DOHH2 (cell line): ENCODE results near the gene CSMD2.

Experiments
- H3F3A ChIP-seq: fragments of 200-600 bp; sonication (generic), shearing (Covaris generic); 2 replicates; pipeline ENCODE4 v1.6.0; 2016; ENCODE audit warnings: antibody characterized with exemption, mild to moderate bottlenecking; ENCODE audit not compliant: control insufficient read depth, insufficient read depth
- H3K27ac ChIP-seq: fragments of 200-600 bp; sonication (generic); 2 replicates; pipeline ENCODE4 v1.5.1; 2014; ENCODE audit warnings: low read depth, mild to moderate bottlenecking, low read length, moderate library complexity
- H3K27me3 ChIP-seq: fragments of 200-600 bp; sonication (generic); 2 replicates; pipeline ENCODE4 v1.6.1; 2014; ENCODE audit warnings: mild to moderate bottlenecking, low read length, mixed read lengths; ENCODE audit not compliant: control insufficient read depth
- H3K36me3 ChIP-seq: fragments of 200-600 bp; sonication (generic); 2 replicates; pipeline ENCODE4 v1.6.1; 2014; ENCODE audit warnings: mild to moderate bottlenecking, low read length, moderate library complexity, mixed read lengths; ENCODE audit not compliant: control insufficient read depth
- H3K4me1 ChIP-seq: fragments of 200-600 bp; sonication (generic); 2 replicates; pipeline ENCODE4 v1.6.1; 2014; ENCODE audit warnings: mild to moderate bottlenecking, low read length, mixed read lengths; ENCODE audit not compliant: control insufficient read depth
- H3K4me2 ChIP-seq: fragments of 200-600 bp; sonication (generic); 2 replicates; pipeline ENCODE4 v1.6.0; 2014; ENCODE audit warnings: mild to moderate bottlenecking, low read length, moderate library complexity
- H3K4me3 ChIP-seq: fragments of 200-600 bp; sonication (generic); 2 replicates; pipeline ENCODE4 v1.5.1; 2014; ENCODE audit warnings: mild to moderate bottlenecking, low read length, mixed read lengths
- H3K79me2 ChIP-seq: fragments of 200-600 bp; sonication (generic); 2 replicates; pipeline ENCODE4 v1.6.1; 2014; ENCODE audit warnings: mild to moderate bottlenecking, low read length, mixed read lengths; ENCODE audit not compliant: control insufficient read depth
- H3K9me2 ChIP-seq: fragments of 200-600 bp; sonication (generic); replicated peaks from 2 replicates; pipeline ENCODE4 v1.6.1; 2014; ENCODE audit warnings: mild to moderate bottlenecking, low read length, mixed read lengths; ENCODE audit not compliant: control insufficient read depth
- H3K9me3 ChIP-seq: fragments of 200-600 bp; sonication (generic); 2 replicates; pipeline ENCODE4 v1.6.1; 2014; ENCODE audit warnings: antibody characterized with exemption, low read length, mixed read lengths; ENCODE audit not compliant: control insufficient read depth, insufficient read depth
- H4K20me1 ChIP-seq: fragments of 200-600 bp; sonication (generic); 2 replicates; pipeline ENCODE4 v1.6.0; 2014; ENCODE audit warnings: low read depth, mild to moderate bottlenecking, antibody characterized with exemption, low read length, moderate library complexity; ENCODE audit not compliant: control insufficient read depth, insufficient read depth
- EZH2phosphoT487 ChIP-seq: fragments of 200-600 bp; sonication (generic); IDR thresholded peaks from 2 replicates; pipeline ENCODE4 v1.6.1; 2017; ENCODE audit warnings: borderline replicate concordance, mild to moderate bottlenecking, antibody characterized with exemption, low read length, moderate library complexity, mixed read lengths
- TF ChIP-seq, protein P1 (sequence below): fragments of 200-600 bp; sonication (generic); IDR thresholded peaks from one replicate; pipeline ENCODE4 v1.5.1; 2014; ENCODE audit warnings: antibody characterized with exemption, mild to moderate bottlenecking, low read depth, low read length; ENCODE audit not compliant: poor library complexity, severe bottlenecking

The CSMD2 gene

DNA sequence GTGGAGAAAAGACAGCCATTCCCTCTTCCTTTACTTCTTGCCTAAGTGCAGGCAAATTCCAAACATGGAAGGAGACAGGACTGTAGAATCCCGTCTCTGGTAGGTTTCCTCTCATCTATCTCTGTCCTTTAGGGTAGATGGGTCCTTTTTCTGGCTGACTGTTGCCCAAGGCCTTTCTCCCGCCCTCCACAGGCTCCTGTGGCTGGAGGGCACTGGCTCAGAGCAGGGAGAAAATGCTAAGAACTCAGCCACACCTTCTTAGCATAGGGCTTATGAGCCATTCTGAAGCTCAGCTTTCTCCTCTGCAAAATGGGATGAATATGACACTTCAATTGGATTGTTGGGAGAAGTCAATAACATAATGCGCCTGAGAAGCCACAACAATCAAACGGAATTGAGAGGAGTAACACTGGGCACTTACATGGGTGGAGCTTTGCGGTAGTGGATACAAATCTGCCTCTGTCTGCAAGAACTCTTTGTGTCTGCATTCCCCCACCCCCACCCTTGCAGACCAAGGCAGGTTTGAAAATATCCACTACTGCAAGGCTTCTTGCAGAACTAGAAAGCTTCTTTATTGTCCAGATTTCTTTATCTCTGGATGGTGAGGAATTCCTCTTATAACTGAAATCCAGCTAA is 94.7 kb downstream of the CSMD2 start:
- Histone ChIP-seq H3K27me3 (0 out of 2 replicates have a peak, but pooled peaks cover 3% of the 10 kb centered on the region), H4K20me1 (no peaks in the 10 kb centered on the region), H3K4me3 (no peak overlapping the region), H3K36me3 (no peaks in the 10 kb centered on the region), H3K4me2 (no peak overlapping the region), H3K4me1 (no peaks in the 10 kb centered on the region), H3K9me2 (no peaks in the 10 kb centered on the region), H3F3A (no peaks in the 10 kb centered on the region), H3K9me3 (no peaks in the 10 kb centered on the region), H3K79me2 (no peaks in the 10 kb centered on the region), H3K27ac (no peak overlapping the region)
- TF ChIP-seq EZH2phosphoT487, result no peak
- TF ChIP-seq, protein P1, sequence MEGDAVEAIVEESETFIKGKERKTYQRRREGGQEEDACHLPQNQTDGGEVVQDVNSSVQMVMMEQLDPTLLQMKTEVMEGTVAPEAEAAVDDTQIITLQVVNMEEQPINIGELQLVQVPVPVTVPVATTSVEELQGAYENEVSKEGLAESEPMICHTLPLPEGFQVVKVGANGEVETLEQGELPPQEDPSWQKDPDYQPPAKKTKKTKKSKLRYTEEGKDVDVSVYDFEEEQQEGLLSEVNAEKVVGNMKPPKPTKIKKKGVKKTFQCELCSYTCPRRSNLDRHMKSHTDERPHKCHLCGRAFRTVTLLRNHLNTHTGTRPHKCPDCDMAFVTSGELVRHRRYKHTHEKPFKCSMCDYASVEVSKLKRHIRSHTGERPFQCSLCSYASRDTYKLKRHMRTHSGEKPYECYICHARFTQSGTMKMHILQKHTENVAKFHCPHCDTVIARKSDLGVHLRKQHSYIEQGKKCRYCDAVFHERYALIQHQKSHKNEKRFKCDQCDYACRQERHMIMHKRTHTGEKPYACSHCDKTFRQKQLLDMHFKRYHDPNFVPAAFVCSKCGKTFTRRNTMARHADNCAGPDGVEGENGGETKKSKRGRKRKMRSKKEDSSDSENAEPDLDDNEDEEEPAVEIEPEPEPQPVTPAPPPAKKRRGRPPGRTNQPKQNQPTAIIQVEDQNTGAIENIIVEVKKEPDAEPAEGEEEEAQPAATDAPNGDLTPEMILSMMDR, result no peak

DNA sequence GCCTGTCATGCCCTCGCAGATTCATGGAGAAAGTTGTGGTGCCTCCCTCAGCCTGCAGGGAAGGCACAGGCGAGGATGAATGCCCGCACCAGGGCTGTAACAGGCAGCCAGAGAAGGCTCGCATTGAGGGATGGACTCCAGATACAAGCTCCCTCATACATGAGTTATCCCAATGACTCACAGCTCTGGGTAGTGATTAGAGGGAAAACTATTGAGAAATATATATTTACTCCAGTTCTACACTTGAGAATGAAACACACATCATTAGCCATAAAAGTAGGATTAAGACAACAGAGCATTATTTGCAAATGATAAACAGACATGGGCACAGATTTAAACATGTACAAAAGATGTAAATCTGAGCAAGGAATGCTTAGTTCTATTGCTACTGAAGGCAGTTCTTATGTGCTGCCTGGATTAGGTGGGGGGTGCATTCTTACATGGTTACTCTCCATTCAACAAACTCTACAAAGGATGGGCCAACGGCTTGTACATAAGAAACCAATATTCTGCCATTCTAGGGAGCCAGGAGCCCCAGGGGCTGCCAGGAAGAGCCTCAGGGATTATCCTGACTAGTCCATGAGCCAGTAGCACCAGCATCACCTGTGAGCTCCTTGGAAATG is 97.9 kb downstream of the CSMD2 start:
- H3K4me2 ChIP-seq, result no peak overlapping the region
- no peaks in the 10 kb centered on the region for H3K9me3 ChIP-seq
- H4K20me1 ChIP-seq, result no peaks in the 10 kb centered on the region
- no peak overlapping the region for H3K27ac ChIP-seq
- no peaks in the 10 kb centered on the region for H3K27me3 ChIP-seq
- H3K4me3 ChIP-seq, result no peak overlapping the region
- no peaks in the 10 kb centered on the region for H3K36me3 ChIP-seq
- no peaks in the 10 kb centered on the region for H3F3A ChIP-seq
- TF ChIP-seq, protein P1, result no peak
- no peak for TF ChIP-seq EZH2phosphoT487
- H3K79me2 ChIP-seq, result no peaks in the 10 kb centered on the region
- H3K4me1 ChIP-seq, result no peaks in the 10 kb centered on the region
- H3K9me2 ChIP-seq, result no peaks in the 10 kb centered on the region

DNA sequence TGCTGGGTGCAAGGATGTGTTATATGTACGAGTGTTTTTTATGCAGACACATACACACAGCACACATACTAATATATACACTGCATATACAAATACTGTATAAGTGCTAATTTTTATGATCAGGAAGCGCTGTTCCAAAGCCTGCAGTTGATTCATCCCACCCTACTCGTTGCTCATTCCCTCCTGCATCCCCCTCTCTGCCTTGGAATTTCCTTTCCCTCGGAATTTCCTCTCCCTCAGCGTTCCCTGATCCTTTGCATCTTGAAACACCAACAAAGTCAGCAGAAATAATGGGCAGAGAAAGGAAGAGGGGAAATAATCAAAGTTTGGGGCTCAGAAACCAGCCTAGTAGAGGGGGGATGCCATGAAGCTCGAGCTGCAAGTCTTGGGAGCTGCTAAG is 98.9 kb downstream of the CSMD2 start:
- Histone ChIP-seq H3K4me1 (no peaks in the 10 kb centered on the region), H3K36me3 (no peaks in the 10 kb centered on the region), H3K4me3 (no peak overlapping the region), H3K79me2 (no peaks in the 10 kb centered on the region), H3F3A (no peaks in the 10 kb centered on the region), H3K27ac (no peak overlapping the region), H3K9me3 (no peaks in the 10 kb centered on the region), H4K20me1 (no peaks in the 10 kb centered on the region), H3K9me2 (no peaks in the 10 kb centered on the region), H3K27me3 (no peaks in the 10 kb centered on the region), H3K4me2 (no peak overlapping the region)
- TF ChIP-seq, protein P1, result no peak
- no peak for TF ChIP-seq EZH2phosphoT487
